Cardiac muscle cell (in vitro differentiated cells and primary cell): ENCODE measurements around the gene ATP13A5. TPM values are rescaled to one million over a fixed set of nuclear protein-coding genes. Genes with fewer than 3 reads are reported as not detected.

Experiments
- DNase-seq, 2 donors: peaks; one replicate each; pipeline versions ENCODE4 v3.0.0 to v3.0.0-alpha.2; 2010 to 2017; ENCODE audit warnings: low read depth in 1 of 2, low spot score in 1 of 2
- H3K27ac ChIP-seq: fragments of 200-600 bp; sonication (generic); 2 replicates; pipeline ENCODE4 v1.5.1; 2016
- H3K27me3 ChIP-seq: fragments of 200-600 bp; sonication (generic); 2 replicates; pipeline ENCODE4 v1.6.0; 2016; ENCODE audit warnings: control low read depth
- H3K36me3 ChIP-seq: fragments of 200-600 bp; sonication (generic); 2 replicates; pipeline ENCODE4 v1.5.1; 2016; ENCODE audit warnings: control low read depth
- H3K4me1 ChIP-seq: fragments of 200-600 bp; sonication (generic); 2 replicates; pipeline ENCODE4 v1.8.1; 2017; ENCODE audit warnings: low read depth, mild to moderate bottlenecking, mixed run types
- H3K4me3 ChIP-seq: fragments of 200-600 bp; sonication (generic); 2 replicates; pipeline ENCODE4 v1.5.1; 2016; ENCODE audit warnings: mild to moderate bottlenecking
- H3K9me3 ChIP-seq: fragments of 200-600 bp; sonication (generic); 2 replicates; pipeline ENCODE4 v1.5.1; 2017; ENCODE audit warnings: low read depth, mild to moderate bottlenecking, control low read depth
- CTCF ChIP-seq: IDR thresholded peaks from 2 replicates; pipeline ENCODE4 v1.5.1; 2012; ENCODE audit warnings: low read depth, mild to moderate bottlenecking, low read length
- polyA plus RNA-seq: library from polyadenylated mRNA; unstranded; fragments of >200 nt; fragmentation: Nextera tagmentation; extraction: Ambion mirVana; gene quantifications from 2 replicates; pipeline ENCODE4 v1.2.1, GENCODE V29; 2016
- total RNA-seq: library from RNA; depleted of rRNA; stranded (reverse); fragments of >200 nt; gene quantifications from 2 replicates; pipeline ENCODE4 v1.2.3, GENCODE V29; 2016

ATP13A5 gene
- total and polyA plus RNA-seq, 2 experiments from 2014 or later = 0.16 TPM; not detected in 1

GRCh38 chr3:193241716-193242115, 136.8 kb downstream of the ATP13A5 start:
- Histone ChIP-seq H3K9me3 (no peaks in the 10 kb centered on the region), H3K4me3 (peak overlapping the region; percentile 51), H3K27ac (peak overlapping the region; percentile 93), H3K27me3 (no peaks in the 10 kb centered on the region), H3K4me1 (peaks cover 20% of the 10 kb centered on the region), H3K36me3 (no peaks in the 10 kb centered on the region)
- no peak for TF ChIP-seq CTCF
- DNase-seq = no peak

GRCh38 chr3:193240850-193241706, 137.5 kb downstream of the ATP13A5 start, which contains the start of gene PLAAT1:
TSS of gene PLAAT1 (plus strand) at chr3:193241222. CDS start at chr3:193255651, 14,429 bp downstream.
- DNase-seq = peak; percentile 76 to 93
- Histone ChIP-seq H3K4me1 (peaks cover 22% of the 10 kb centered on the region), H3K36me3 (no peaks in the 10 kb centered on the region), H3K27ac (peak within 1 kb of the TSS; percentile 93), H3K27me3 (no peaks in the 10 kb centered on the region), H3K4me3 (peak within 1 kb of the TSS; percentile 51), H3K9me3 (no peaks in the 10 kb centered on the region)
- no peak for TF ChIP-seq CTCF

- Histone ChIP-seq H3K27me3 (no peaks in the 10 kb centered on the region), H3K27ac (peak overlapping the region; percentile 93)
- peak in 1 of 2 donors; percentile 74 for DNase-seq
Measured at GRCh38 chr3:193240436-193240849, 138.1 kb downstream of the ATP13A5 start.

GRCh38 chr3:193237030-193237429, 141.5 kb downstream of the ATP13A5 start:
- Histone ChIP-seq H3K27me3 (no peaks in the 10 kb centered on the region), H3K36me3 (no peaks in the 10 kb centered on the region), H3K9me3 (no peaks in the 10 kb centered on the region), H3K4me3 (no peak overlapping the region), H3K27ac (no peak overlapping the region), H3K4me1 (peaks cover 22% of the 10 kb centered on the region)
- no peak for DNase-seq
- no peak for TF ChIP-seq CTCF

More at GRCh38 chr3:193240436-193240849, 138.1 kb downstream of the ATP13A5 start:
- Histone ChIP-seq H3K4me3 (peak overlapping the region; percentile 51), H3K36me3 (no peaks in the 10 kb centered on the region), H3K9me3 (no peaks in the 10 kb centered on the region), H3K4me1 (peaks cover 22% of the 10 kb centered on the region)
- TF ChIP-seq CTCF = no peak

- Histone ChIP-seq H3K36me3 (no peaks in the 10 kb centered on the region), H3K9me3 (no peaks in the 10 kb centered on the region), H3K4me1 (peaks cover 21% of the 10 kb centered on the region), H3K27me3 (no peaks in the 10 kb centered on the region), H3K4me3 (no peak overlapping the region), H3K27ac (no peak overlapping the region)
- peak in 1 of 2 donors; percentile 47 for DNase-seq
- no peak for TF ChIP-seq CTCF
Measured at GRCh38 chr3:193236599-193236998, 142.0 kb downstream of the ATP13A5 start.
